Hepatocyte (in vitro differentiated cells): Measurements from ENCODE around the gene TRAFD1. TPM values are rescaled to one million over a fixed set of nuclear protein-coding genes. Genes with fewer than 3 reads are reported as not detected.

ENCODE experiments used
- DNase-seq: peaks from one replicate; pipeline ENCODE4 v3.0.0-alpha.2; 2016; ENCODE audit warnings: low spot score
- H2AFZ ChIP-seq: fragments of 200-600 bp; sonication (generic); 2 replicates; pipeline ENCODE4 v1.6.0; 2016; ENCODE audit warnings: antibody characterized with exemption, mild to moderate bottlenecking
- H3K27ac ChIP-seq: fragments of 200-600 bp; sonication (generic); 2 replicates; pipeline ENCODE4 v1.5.1; 2016; ENCODE audit warnings: mild to moderate bottlenecking
- H3K27me3 ChIP-seq: fragments of 200-600 bp; sonication (generic); 2 replicates; pipeline ENCODE4 v1.6.1; 2016
- H3K36me3 ChIP-seq: fragments of 200-600 bp; sonication (generic); replicated peaks from 2 replicates; pipeline ENCODE4 v1.5.1; 2016; ENCODE audit warnings: low read depth; ENCODE audit not compliant: insufficient read depth
- H3K4me1 ChIP-seq: fragments of 200-600 bp; sonication (generic); 2 replicates; pipeline ENCODE4 v1.5.1; 2016; ENCODE audit warnings: mild to moderate bottlenecking, moderate library complexity; ENCODE audit not compliant: insufficient read depth
- H3K4me2 ChIP-seq: fragments of 200-600 bp; sonication (generic); 2 replicates; pipeline ENCODE4 v1.6.0; 2016
- H3K4me3 ChIP-seq: fragments of 200-600 bp; sonication (generic); 2 replicates; pipeline ENCODE4 v1.5.1; 2016; ENCODE audit warnings: mild to moderate bottlenecking
- H3K79me2 ChIP-seq: fragments of 200-600 bp; sonication (generic); 2 replicates; pipeline ENCODE4 v1.6.0; 2017; ENCODE audit warnings: mild to moderate bottlenecking
- H3K9me2 ChIP-seq: fragments of 200-600 bp; sonication (generic); replicated peaks from 2 replicates; pipeline ENCODE4 v1.6.0; 2017; ENCODE audit warnings: mild to moderate bottlenecking; ENCODE audit not compliant: insufficient read depth
- H3K9me3 ChIP-seq: fragments of 200-600 bp; sonication (generic); 2 replicates; pipeline ENCODE4 v1.5.1; 2016; ENCODE audit warnings: low read depth, mild to moderate bottlenecking
- H4K20me1 ChIP-seq: fragments of 200-600 bp; sonication (generic); 2 replicates; pipeline ENCODE4 v1.6.0; 2016; ENCODE audit warnings: mild to moderate bottlenecking; ENCODE audit not compliant: insufficient read depth, poor library complexity, severe bottlenecking
- EZH2 ChIP-seq: fragments of 200-600 bp; sonication (generic); IDR thresholded peaks from 2 replicates; pipeline ENCODE4 v1.6.1; 2016; ENCODE audit warnings: antibody characterized with exemption, mild to moderate bottlenecking, borderline replicate concordance
- EZH2phosphoT487 ChIP-seq: fragments of 200-600 bp; sonication (generic); IDR thresholded peaks from one replicate; pipeline ENCODE4 v1.6.1; 2018; ENCODE audit warnings: antibody characterized with exemption, mild to moderate bottlenecking, low read depth, moderate library complexity; ENCODE audit not compliant: unreplicated experiment, severe bottlenecking
- WGBS: methylation state at CpG from one replicate; pipeline ENCODE4 v1.1.6; 2016; ENCODE audit warnings: low lambda C conversion rate; ENCODE audit errors: missing lambda C conversion rate; 5-methylcytosine and 5-hydroxymethylcytosine counted together
- polyA plus RNA-seq: library from polyadenylated mRNA; unstranded; fragments of >200 nt; fragmentation: Nextera tagmentation; extraction: Ambion mirVana; gene quantifications from 2 replicates; pipeline ENCODE4 v1.2.1, GENCODE V29; 2016
- total RNA-seq: library from RNA; depleted of rRNA; stranded (reverse); fragments of >200 nt; gene quantifications from 2 replicates; pipeline ENCODE4 v1.2.3, GENCODE V29; 2014
- TF ChIP-seq, protein P1 (sequence below): fragments of 200-600 bp; sonication (generic); IDR thresholded peaks from 2 replicates; pipeline ENCODE4 v1.5.1; 2016; ENCODE audit warnings: antibody characterized with exemption, mild to moderate bottlenecking; ENCODE audit not compliant: poor library complexity

The TRAFD1 gene
- total and polyA plus RNA-seq, 2 experiments from 2014 or later, result 37.1 to 37.3 TPM

- H3K9me2 ChIP-seq, result no peaks in the 10 kb centered on the region
- H4K20me1 ChIP-seq, result no peaks in the 10 kb centered on the region
- H3K4me1 ChIP-seq, result no peaks in the 10 kb centered on the region
- H3K36me3 ChIP-seq, result no peaks in the 10 kb centered on the region
- TF ChIP-seq EZH2 (no peak), EZH2phosphoT487 (no peak)
- TF ChIP-seq, protein P1, sequence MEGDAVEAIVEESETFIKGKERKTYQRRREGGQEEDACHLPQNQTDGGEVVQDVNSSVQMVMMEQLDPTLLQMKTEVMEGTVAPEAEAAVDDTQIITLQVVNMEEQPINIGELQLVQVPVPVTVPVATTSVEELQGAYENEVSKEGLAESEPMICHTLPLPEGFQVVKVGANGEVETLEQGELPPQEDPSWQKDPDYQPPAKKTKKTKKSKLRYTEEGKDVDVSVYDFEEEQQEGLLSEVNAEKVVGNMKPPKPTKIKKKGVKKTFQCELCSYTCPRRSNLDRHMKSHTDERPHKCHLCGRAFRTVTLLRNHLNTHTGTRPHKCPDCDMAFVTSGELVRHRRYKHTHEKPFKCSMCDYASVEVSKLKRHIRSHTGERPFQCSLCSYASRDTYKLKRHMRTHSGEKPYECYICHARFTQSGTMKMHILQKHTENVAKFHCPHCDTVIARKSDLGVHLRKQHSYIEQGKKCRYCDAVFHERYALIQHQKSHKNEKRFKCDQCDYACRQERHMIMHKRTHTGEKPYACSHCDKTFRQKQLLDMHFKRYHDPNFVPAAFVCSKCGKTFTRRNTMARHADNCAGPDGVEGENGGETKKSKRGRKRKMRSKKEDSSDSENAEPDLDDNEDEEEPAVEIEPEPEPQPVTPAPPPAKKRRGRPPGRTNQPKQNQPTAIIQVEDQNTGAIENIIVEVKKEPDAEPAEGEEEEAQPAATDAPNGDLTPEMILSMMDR, result no peak
- H3K9me3 ChIP-seq, result no peaks in the 10 kb centered on the region
- H3K27me3 ChIP-seq, result no peaks in the 10 kb centered on the region
- no peak overlapping the region for H3K4me3 ChIP-seq
- no peaks in the 10 kb centered on the region for H3K79me2 ChIP-seq
- H2AFZ ChIP-seq, result no peak overlapping the region
- DNase-seq, result no peak
- H3K27ac ChIP-seq, result no peak overlapping the region
- no peak overlapping the region for H3K4me2 ChIP-seq
- 93% methylated on average over 2 of the region's 2 CpGs for WGBS
Measured at GRCh38 chr12:112179916-112180315, 54.6 kb downstream of the TRAFD1 start.

DNA sequence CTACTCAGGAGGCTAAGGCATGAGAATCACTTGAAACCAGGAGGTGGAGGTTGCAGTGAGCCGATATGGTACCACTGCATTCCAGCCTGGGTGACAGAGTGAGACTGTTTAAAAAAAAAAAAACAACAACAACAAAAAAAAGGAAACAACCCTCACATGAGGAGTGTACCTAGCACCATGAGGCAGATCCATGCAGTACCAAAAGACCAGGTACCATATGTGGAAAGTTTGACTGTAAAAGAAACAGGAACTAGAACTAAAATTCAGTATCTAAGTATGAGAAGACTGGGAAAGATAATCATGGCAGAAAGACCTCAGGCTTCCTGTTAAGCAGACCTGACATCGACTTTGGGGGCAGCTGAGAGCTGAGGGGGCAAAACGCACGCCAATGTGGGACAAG is 55.1 kb downstream of the TRAFD1 start:
- no peak overlapping the region for H2AFZ ChIP-seq
- TF ChIP-seq EZH2phosphoT487 (no peak), EZH2 (no peak)
- TF ChIP-seq, protein P1, result no peak
- H3K4me2 ChIP-seq, result no peak overlapping the region
- no peaks in the 10 kb centered on the region for H3K27me3 ChIP-seq
- no peaks in the 10 kb centered on the region for H4K20me1 ChIP-seq
- H3K27ac ChIP-seq, result no peak overlapping the region
- DNase-seq, result no peak
- H3K79me2 ChIP-seq, result no peaks in the 10 kb centered on the region
- no peaks in the 10 kb centered on the region for H3K9me3 ChIP-seq
- H3K4me1 ChIP-seq, result no peaks in the 10 kb centered on the region
- H3K4me3 ChIP-seq, result no peak overlapping the region
- 97% methylated on average over 4 of the region's 4 CpGs for WGBS
- no peaks in the 10 kb centered on the region for H3K36me3 ChIP-seq
- no peaks in the 10 kb centered on the region for H3K9me2 ChIP-seq

DNA sequence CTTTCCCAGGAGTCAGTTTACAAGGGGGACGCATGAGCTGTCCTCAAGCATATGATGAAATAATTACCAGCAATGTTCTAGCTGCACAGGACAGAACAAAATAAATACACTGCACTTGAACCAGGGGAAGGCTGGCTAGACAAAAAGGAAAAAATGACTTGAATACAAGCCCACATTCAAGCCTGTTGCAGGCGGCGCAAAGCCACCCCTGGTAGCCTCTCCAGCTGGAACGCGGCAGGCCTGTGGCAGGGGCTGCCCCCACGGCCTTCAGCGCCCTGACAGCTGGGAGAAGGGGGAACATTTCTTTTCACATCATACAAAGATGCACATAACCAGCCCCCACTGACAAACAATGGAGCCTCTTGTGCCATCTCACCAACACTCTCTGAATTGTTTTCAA is 57.1 kb downstream of the TRAFD1 start:
- Histone ChIP-seq H3K4me1 (no peaks in the 10 kb centered on the region), H4K20me1 (no peaks in the 10 kb centered on the region), H3K9me3 (no peaks in the 10 kb centered on the region), H3K36me3 (no peaks in the 10 kb centered on the region), H3K27me3 (no peaks in the 10 kb centered on the region), H3K27ac (no peak overlapping the region), H3K4me3 (no peak overlapping the region), H2AFZ (no peak overlapping the region), H3K4me2 (no peak overlapping the region), H3K79me2 (no peaks in the 10 kb centered on the region), H3K9me2 (no peaks in the 10 kb centered on the region)
- no peak for TF ChIP-seq EZH2phosphoT487
- no peak for TF ChIP-seq EZH2
- DNase-seq, result no peak
- WGBS, result 92% methylated on average over 7 of the region's 7 CpGs

DNA sequence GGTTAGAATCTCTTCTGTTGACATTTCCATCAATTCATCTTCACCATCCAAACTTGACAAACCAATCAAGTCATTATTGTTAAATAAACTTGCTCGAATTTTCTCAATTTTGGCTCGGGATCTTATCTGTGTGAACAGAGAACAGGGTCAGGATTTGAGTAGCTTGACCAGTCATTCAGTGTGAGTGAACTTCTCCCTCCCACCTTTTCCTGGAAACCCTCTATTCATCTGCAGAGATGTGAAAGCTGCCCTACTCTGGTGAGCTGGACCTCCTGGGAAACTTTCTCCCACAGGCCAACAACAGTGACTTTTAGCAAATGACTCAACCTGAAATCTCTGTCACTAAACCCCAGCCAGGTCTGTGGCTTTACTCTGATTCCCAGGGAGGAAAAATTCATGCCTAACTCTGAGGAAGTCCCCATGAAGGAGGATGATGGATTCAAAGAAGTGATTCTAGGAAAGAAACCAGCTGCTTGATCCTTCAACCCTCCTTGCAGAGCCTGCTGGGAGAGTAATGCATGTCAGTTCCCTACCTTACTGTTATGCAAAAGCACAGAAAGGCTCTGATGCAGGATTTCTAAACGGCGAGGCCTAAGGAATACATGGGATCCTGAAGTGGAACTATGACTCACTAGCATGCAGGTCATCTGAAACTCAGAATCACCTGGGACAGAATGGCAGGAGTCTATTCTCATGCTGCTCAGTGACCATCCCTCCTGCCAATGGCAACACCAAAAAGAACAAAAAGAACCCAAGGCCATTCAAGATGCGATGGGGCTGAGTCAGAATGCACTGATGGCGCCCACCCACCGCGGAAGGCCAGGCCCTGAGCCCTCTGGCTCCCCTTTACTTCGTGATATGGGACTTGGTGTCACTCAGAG is 58.0 kb downstream of the TRAFD1 start:
- Histone ChIP-seq H4K20me1 (no peaks in the 10 kb centered on the region), H3K4me3 (no peak overlapping the region), H3K27me3 (no peaks in the 10 kb centered on the region), H3K27ac (no peak overlapping the region), H3K79me2 (no peaks in the 10 kb centered on the region), H3K9me3 (no peaks in the 10 kb centered on the region), H2AFZ (no peak overlapping the region), H3K9me2 (no peaks in the 10 kb centered on the region), H3K36me3 (no peaks in the 10 kb centered on the region), H3K4me2 (no peak overlapping the region), H3K4me1 (no peaks in the 10 kb centered on the region)
- DNase-seq, result no peak
- 87% methylated on average over 9 of the region's 9 CpGs for WGBS
- no peak for TF ChIP-seq EZH2
- TF ChIP-seq EZH2phosphoT487, result no peak
- TF ChIP-seq, protein P1, result no peak
